HG03064 (cell line): Measurements from ENCODE around the gene ENPP7.

Source experiments
- ATAC-seq: cut with Tn5 transposase; IDR thresholded peaks from one replicate; pipeline ENCODE4 v1.9.1; 2021; ENCODE audit warnings: low read depth; ENCODE audit not compliant: unreplicated experiment

The ENPP7 gene

GRCh38 chr17:79730769-79731483 lies at the start of gene ENPP7:
Gene ENPP7 (plus strand): TSS chr17:79730943. CDS start chr17:79731140, 197 bp downstream.
- ATAC-seq: no peak

- ATAC-seq: no peak
These were observed 49.6 kb upstream of the ENPP7 start for GRCh38 chr17:79681101-79681621.

GRCh38 chr17:79681628-79682261 lies 49.0 kb upstream of the ENPP7 start:
- ATAC-seq: no peak

- ATAC-seq: no peak
These were observed 47.4 kb upstream of the ENPP7 start for GRCh38 chr17:79683365-79683764.

GRCh38 chr17:79684132-79684985 lies 46.4 kb upstream of the ENPP7 start:
- ATAC-seq: no peak

- ATAC-seq: no peak
These were observed 45.6 kb upstream of the ENPP7 start for GRCh38 chr17:79685121-79685520.

GRCh38 chr17:79686476-79686875 lies 44.3 kb upstream of the ENPP7 start:
- ATAC-seq: no peak

- no peak for ATAC-seq
These were observed 40.3 kb upstream of the ENPP7 start for GRCh38 chr17:79690466-79690865.

GRCh38 chr17:79690988-79691836 lies 39.5 kb upstream of the ENPP7 start:
- ATAC-seq: no peak

- ATAC-seq: no peak
These were observed 38.8 kb upstream of the ENPP7 start for GRCh38 chr17:79691931-79692330.

GRCh38 chr17:79693419-79693818 lies 37.3 kb upstream of the ENPP7 start:
- ATAC-seq: no peak

- ATAC-seq: no peak
These were observed 35.4 kb upstream of the ENPP7 start for GRCh38 chr17:79695293-79695790.

GRCh38 chr17:79695797-79696609 lies 34.7 kb upstream of the ENPP7 start:
- ATAC-seq: no peak

- no peak for ATAC-seq
These were observed 34.1 kb upstream of the ENPP7 start for GRCh38 chr17:79696610-79696982.

- no peak for ATAC-seq
These were observed 32.4 kb upstream of the ENPP7 start for GRCh38 chr17:79698146-79698846.

- ATAC-seq: no peak
These were observed 31.2 kb upstream of the ENPP7 start for GRCh38 chr17:79699386-79700036.

- no peak for ATAC-seq
These were observed 30.2 kb upstream of the ENPP7 start for GRCh38 chr17:79700592-79700991.

- no peak for ATAC-seq
These were observed 28.7 kb upstream of the ENPP7 start for GRCh38 chr17:79702034-79702433.
